ENCODE data around the gene DISP2.

GRCh38 chr15:40338041-40338657, 19.9 kb upstream of the DISP2 start:
- TF ChIP-seq CTCF (tag by site-specific recombination; IDR thresholded peaks at IDR 0.05) (peak; percentile 84), ZNF184 (tag by site-specific recombination; IDR thresholded peaks at IDR 0.05) (no peak), YY1 (tag by site-specific recombination; IDR thresholded peaks at IDR 0.05) (no peak), ZFP37 (tag by site-specific recombination; IDR thresholded peaks at IDR 0.05) (no peak), ZNF558 (tag by site-specific recombination; IDR thresholded peaks at IDR 0.05) (no peak), ZNF747 (tag by site-specific recombination; IDR thresholded peaks at IDR 0.05) (no peak), INSM2 (tag by site-specific recombination; IDR thresholded peaks at IDR 0.05) (no peak), ZNF677 (tag by site-specific recombination; IDR thresholded peaks at IDR 0.05) (no peak), REST (tag by site-specific recombination; IDR thresholded peaks at IDR 0.05) (no peak), ZNF670 (tag by site-specific recombination; IDR thresholded peaks at IDR 0.05; ENCODE audit: low read depth) (no peak), ZNF140 (tag by site-specific recombination; IDR thresholded peaks at IDR 0.05) (no peak), ZNF138 (tag by site-specific recombination; IDR thresholded peaks at IDR 0.05; ENCODE audit: borderline replicate concordance) (no peak), EGR2 (tag by site-specific recombination; IDR thresholded peaks at IDR 0.05; ENCODE audit: low read depth) (no peak), ZNF529 (tag by site-specific recombination; IDR thresholded peaks at IDR 0.05; ENCODE audit: insufficient replicate concordance) (no peak)

Data from HEK293 (cell line).